Measurements from ENCODE around the gene UPB1.

Gene UPB1

GRCh38 chr22:24453853-24454252 is 41.3 kb upstream of the UPB1 start:
- H3K27me3 Mint-ChIP-seq (ENCODE audit: low read depth): peaks cover 8% of the 10 kb centered on the region
- no peaks in the 10 kb centered on the region for H3K36me3 Mint-ChIP-seq (ENCODE audit: low read depth)
- peaks cover 4% of the 10 kb centered on the region for H3K9me3 Mint-ChIP-seq
- peaks cover 24% of the 10 kb centered on the region for H3K4me1 Mint-ChIP-seq
- H3K27ac Mint-ChIP-seq: no peak overlapping the region
- no peak overlapping the region for H3K4me3 Mint-ChIP-seq
- TF ChIP-seq, protein P1, sequence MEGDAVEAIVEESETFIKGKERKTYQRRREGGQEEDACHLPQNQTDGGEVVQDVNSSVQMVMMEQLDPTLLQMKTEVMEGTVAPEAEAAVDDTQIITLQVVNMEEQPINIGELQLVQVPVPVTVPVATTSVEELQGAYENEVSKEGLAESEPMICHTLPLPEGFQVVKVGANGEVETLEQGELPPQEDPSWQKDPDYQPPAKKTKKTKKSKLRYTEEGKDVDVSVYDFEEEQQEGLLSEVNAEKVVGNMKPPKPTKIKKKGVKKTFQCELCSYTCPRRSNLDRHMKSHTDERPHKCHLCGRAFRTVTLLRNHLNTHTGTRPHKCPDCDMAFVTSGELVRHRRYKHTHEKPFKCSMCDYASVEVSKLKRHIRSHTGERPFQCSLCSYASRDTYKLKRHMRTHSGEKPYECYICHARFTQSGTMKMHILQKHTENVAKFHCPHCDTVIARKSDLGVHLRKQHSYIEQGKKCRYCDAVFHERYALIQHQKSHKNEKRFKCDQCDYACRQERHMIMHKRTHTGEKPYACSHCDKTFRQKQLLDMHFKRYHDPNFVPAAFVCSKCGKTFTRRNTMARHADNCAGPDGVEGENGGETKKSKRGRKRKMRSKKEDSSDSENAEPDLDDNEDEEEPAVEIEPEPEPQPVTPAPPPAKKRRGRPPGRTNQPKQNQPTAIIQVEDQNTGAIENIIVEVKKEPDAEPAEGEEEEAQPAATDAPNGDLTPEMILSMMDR (IDR thresholded peaks at IDR 0.05; ENCODE audit: unreplicated experiment in 3 of 3): no peak

GRCh38 chr22:24455039-24455438 is 40.1 kb upstream of the UPB1 start:
- no peaks in the 10 kb centered on the region for H3K36me3 Mint-ChIP-seq (ENCODE audit: low read depth)
- H3K27me3 Mint-ChIP-seq (ENCODE audit: low read depth): peaks cover 8% of the 10 kb centered on the region
- no peak overlapping the region for H3K27ac Mint-ChIP-seq
- H3K9me3 Mint-ChIP-seq: peaks cover 4% of the 10 kb centered on the region
- TF ChIP-seq, protein P1 (IDR thresholded peaks at IDR 0.05; ENCODE audit: unreplicated experiment in 3 of 3): no peak
- peaks cover 24% of the 10 kb centered on the region for H3K4me1 Mint-ChIP-seq
- H3K4me3 Mint-ChIP-seq: no peak overlapping the region

DNA sequence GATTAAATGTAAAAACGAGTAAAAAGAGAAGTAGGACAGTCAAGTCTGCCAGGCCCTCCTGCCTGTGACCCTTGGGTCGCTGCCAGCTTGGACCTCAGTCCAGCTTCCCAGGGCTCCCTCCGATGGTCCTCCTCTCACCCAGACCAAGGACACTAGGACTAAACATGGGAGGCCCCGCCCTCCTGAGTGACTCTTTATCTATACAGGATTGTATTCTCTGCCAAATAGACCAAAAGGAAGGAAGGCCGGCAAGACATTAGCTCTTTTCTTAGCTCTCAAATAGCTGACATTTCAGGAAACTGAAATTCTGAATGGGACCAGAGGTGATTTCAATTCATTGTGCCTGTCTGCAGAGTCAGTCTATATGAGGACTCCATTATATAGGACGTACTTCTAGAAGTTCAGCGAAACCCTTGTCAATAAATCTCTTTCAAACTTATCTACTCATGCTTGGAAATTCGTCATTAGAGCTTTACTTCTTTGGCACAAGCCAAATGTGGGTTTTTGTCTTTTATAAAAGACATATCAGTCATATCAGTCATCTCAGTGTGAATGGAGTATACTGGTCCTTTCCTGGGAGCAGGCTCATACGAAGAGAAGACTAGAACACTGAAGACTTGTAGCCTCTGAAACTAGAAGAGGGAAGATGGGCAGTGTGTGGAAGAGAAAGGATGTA is 39.2 kb upstream of the UPB1 start:
- TF ChIP-seq, protein P1 (IDR thresholded peaks at IDR 0.05; ENCODE audit: unreplicated experiment in 3 of 3): no peak

GRCh38 chr22:24457894-24458420 is 37.2 kb upstream of the UPB1 start:
- Mint-ChIP-seq H3K9me3 (no peaks in the 10 kb centered on the region), H3K27ac (peak overlapping the region in 2 of 3 experiments; percentile 51 to 75), H3K36me3 (ENCODE audit: low read depth) (no peaks in the 10 kb centered on the region), H3K4me3 (no peak overlapping the region), H3K27me3 (ENCODE audit: low read depth) (peaks cover 8% of the 10 kb centered on the region), H3K4me1 (peaks cover 21% of the 10 kb centered on the region)
- TF ChIP-seq, protein P1 (IDR thresholded peaks at IDR 0.05; ENCODE audit: unreplicated experiment in 3 of 3): no peak

More for the DNA sequence above, 39.2 kb upstream of the UPB1 start:
- Mint-ChIP-seq H3K27me3 (ENCODE audit: low read depth) (peaks cover 8% of the 10 kb centered on the region), H3K4me1 (peaks cover 21% of the 10 kb centered on the region), H3K27ac (peak overlapping the region in 2 of 3 experiments; percentile 50 to 72), H3K36me3 (ENCODE audit: low read depth) (no peaks in the 10 kb centered on the region), H3K9me3 (no peaks in the 10 kb centered on the region), H3K4me3 (no peak overlapping the region)

DNA sequence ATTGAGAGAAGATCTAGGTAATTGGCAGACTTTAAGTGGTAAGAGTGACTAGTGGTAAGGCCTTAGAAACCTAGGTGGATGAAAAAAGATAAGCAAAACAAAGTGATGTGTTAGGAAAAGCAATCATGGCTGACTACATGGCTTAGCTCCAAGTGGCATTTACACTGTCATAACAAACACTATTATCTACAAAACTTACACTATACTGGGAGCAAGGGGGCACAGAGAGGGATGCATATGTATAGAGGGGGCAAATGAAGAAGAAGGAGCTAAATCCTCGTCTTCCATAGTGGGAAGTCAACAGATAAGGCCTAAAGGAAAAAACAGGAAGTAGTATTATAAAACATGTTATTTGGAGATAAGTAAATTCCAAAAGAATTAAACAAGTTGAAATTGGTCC is 35.2 kb upstream of the UPB1 start:
- Mint-ChIP-seq H3K4me3 (no peak overlapping the region), H3K27ac (peak overlapping the region in 2 of 3 experiments; percentile 4 to 21), H3K36me3 (ENCODE audit: low read depth) (no peaks in the 10 kb centered on the region), H3K9me3 (no peaks in the 10 kb centered on the region), H3K4me1 (peaks cover 21% of the 10 kb centered on the region), H3K27me3 (ENCODE audit: low read depth) (peaks cover 8% of the 10 kb centered on the region)
- TF ChIP-seq, protein P1 (IDR thresholded peaks at IDR 0.05; ENCODE audit: unreplicated experiment in 3 of 3): no peak
